GM18907 (cell line): ENCODE results near the gene IKZF5.

Experiments
- ATAC-seq: cut with Tn5 transposase; IDR thresholded peaks from one replicate; pipeline ENCODE4 v1.9.1; 2021; ENCODE audit warnings: mild to moderate bottlenecking, moderate library complexity; ENCODE audit not compliant: unreplicated experiment

Gene IKZF5

DNA sequence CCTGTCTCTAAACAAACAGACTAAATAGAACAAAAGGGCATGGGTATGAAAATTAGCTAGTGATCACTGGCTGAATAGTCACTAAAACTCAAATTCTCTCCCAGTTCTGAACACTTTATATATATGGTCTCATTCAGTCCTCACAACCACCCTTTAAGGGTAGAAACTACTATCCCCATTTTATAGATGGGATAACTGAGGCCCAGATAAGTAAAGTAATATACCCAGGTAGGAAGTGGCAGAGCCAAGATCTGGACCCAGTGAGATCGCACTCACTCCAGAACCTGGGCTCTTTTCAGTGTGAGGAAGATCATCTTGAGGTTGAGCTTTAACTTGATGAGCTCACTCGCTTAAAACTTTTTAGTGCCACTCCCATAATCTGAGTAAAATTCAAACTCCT lies 23.9 kb downstream of the IKZF5 start:
- no peak for ATAC-seq

DNA sequence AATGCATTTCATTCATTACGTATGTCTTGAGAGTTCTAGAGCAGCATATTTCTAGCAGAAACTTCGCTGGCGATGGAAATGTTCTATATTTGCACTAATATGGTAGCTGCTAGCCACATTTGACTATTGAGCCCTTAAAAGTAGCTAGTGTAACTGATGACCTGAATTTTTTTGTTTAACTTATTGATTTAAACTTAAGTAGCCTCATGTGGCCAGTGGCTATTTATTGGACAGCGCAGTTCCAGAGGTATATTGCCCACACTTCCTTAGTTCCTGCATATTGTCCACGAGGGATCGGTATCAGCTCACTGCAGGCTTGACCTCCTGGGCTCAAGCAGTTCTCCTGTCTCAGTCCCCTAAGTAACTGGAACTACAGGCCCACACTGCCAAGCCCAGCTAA lies 24.7 kb downstream of the IKZF5 start:
- no peak for ATAC-seq

DNA sequence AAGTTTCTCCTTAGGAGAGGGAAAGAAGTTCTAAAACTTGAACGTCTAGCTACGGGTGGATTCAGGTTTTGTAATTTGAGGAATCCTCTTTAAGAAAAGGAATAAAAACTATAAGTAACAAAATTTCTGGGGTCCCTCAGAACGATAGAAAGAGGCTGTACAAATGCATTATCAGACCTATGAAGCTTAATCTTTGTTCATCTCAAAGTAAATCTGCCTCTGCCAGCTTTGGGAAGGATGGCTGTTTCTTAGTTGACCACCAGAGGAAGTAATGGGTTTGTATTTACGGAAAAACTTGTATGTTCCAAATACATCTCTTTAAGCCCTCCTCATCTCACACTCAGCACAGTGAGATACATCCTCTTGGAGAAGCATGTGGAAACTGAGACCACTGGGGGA lies 27.5 kb downstream of the IKZF5 start:
- ATAC-seq, result no peak

DNA sequence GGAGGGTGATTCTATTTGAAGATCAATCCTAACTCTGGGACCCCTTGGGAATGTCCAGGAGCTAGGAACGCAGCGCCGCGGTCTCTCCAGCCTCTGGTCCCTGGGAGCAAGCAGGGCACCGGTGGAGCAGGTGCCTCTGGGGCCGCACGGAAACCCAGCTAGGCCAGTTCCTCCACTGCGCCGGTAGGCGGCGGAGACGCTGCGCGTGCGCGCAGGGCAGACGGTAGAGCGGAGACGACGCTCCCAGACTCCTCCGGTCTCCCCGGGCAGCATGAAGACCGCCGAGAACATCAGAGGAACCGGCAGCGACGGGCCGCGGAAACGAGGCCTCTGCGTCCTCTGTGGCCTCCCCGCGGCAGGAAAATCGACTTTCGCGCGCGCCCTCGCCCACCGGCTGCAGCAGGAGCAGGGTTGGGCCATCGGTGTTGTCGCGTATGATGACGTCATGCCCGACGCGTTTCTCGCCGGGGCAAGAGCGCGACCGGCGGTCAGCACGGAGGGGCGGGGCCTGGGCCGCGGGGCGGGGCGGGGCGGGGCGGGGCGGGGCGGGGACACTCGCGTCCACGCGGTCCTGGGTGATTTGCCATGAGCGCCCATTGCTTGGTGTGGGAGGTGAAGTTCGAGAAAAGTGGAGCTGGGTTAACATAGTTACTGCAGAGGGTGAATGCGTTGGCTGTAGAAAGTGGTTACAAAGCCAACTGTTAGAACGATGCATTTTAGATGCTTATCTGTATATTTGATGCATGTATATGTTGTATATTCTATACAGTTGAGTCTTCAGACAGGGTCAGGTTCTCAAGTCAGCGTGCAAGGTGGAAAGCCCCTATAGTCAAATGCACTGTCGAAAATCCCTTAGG lies 28.2 kb downstream of the IKZF5 start, which contains the start of gene PSTK:
Gene PSTK (plus strand): TSS at position 193 of the 857 bp plus-strand sequence. CDS start 79 bp downstream, at position 272.
- ATAC-seq, result peak; percentile 96

DNA sequence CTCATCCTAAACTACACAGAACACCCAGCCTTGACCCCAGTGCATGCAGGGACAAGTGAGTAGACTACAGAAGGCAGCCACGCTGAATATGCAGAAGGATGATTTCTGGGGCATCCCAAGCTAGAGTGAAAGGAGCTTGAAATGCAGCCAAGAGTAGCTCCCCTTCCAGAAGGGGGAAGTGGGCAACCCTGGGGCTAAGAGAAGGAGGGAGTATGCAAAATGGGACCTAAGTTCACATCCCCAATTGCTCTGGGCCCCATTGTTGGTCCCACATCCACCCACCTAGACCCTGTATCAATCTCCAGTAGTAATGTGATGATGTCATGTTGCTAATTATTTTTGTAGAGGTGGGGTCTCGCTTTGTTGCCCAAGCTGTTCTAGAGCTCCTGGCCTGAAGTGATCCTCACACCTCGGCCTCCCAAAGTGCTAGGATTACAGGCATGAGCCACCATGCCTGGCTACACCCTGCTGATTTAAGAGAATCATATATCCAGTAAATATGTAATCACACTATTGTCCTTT lies 34.0 kb downstream of the IKZF5 start:
- ATAC-seq, result no peak

DNA sequence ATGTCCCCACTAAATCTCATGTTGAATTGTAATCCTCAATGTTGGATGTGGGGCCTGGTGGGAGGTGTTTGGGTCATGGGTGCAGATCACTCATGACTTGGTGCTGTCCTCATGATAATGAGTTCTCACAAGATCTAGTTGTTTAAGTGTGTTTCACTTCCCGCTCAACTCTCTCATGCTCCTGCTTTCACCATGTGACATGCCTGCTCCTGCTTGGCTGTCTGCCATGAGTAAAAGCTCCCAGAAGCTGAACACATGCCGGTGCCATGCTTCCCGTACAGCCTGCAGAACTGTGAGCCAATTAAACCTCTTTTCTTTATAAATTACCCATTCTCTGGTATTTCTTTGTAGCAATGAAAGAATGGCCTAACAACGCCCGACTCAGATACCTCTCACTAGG lies 34.6 kb downstream of the IKZF5 start:
- no peak for ATAC-seq

DNA sequence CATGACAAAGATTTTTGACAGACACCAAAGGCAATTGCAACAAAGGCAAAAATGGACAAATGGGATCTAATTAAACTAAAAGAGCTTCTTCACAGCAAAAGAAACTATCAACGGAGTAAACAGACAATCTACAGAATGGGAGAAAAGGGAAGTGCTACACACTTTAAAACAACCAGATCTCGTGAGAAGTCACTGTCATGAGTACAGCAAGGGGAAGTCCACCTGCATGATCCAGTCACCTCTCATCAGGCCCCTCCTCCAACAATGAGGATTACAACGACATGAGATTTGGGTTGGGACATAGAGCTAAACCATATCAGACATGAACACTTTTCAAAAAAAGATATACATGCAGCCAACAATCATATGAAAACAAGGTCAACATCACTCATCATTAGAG lies 39.9 kb downstream of the IKZF5 start:
- no peak for ATAC-seq

DNA sequence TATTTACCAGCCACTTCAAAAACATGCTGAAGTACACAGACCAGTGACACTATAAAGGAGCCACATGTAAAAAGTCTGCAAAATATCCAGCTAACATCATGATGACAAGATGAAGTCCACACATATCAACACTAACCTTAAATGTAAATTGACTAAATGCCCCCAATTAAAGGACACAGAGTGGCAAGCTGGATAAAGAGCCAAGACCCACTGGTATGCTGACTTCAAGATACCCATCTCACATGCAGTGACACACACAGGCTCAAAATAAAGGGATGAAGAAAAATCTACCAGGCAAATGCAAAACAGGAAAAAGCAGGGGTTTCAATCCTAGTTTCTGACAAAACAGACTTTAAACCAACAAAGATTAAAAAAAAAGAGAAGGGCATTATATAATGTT lies 41.7 kb downstream of the IKZF5 start:
- no peak for ATAC-seq

DNA sequence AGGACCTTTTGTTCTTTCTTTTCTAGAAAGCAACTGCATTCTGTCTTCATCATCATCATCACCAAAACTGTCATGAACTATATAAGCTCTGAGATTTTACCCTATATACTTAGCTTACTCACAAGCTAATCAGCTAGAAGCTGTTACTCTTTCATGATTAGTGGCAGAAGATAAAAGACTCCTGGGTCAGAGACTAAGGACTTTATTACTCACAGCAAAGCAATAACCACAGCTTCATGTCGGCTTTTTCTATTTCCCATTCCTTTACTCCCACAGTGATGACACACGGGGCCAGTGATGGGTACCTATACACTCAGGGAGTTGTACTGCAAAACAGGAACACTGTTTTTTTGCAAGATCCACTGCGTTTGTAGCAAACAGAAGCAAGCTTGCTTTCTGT lies 46.2 kb downstream of the IKZF5 start:
- ATAC-seq, result no peak

DNA sequence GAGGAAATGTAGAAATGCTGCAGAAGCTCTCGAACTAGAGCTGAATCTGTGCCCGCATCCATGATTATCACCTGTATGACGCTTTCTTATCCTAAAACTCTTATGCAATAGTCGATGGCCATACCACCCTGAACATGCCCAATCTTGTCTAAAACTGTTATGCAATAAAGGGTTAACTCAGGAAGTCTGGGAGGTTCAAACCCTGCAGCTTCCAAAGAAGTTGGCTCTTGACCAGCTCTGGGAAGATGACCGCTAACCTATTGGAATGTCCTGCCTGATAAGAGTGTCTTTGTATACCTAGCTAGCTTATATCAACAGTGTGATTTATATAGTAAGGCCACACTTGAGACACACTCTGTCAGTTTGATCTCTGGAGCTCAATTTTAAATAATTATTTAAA lies 51.1 kb downstream of the IKZF5 start:
- ATAC-seq, result no peak

DNA sequence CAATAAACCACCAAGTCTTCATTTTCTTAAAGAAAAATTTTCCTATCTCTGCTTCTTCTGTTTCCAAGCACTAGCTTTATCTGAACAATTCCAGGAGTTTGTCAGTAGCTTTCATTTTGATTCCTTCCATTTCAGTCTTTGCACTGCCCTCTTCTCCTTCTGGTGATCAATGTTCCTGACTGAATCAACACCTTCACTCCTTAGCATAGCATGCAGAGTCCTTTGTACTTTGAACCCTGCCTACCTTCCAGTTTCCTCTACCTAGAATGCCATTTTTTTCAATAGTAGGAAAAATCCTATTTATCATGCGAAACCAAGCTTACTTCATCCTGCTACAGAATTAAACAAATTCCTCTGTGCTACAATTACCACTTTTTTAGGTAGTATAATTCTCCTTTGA lies 52.7 kb downstream of the IKZF5 start:
- no peak for ATAC-seq

DNA sequence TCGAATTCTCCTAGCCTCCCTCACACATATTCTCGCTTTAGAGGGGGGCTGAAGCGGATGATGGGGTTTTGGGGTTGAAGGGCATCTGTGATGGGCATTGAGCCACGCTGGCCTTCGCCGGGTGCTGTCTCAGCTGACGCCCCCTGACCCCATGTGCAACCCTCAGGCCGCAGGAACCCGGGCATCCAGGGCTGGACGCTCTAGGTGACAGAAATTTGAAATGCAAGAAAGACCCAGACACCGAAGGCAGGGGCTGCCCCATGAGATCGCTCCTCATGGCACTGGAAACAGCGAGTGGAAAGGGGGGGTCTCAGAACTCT lies 53.9 kb downstream of the IKZF5 start:
- ATAC-seq, result no peak

DNA sequence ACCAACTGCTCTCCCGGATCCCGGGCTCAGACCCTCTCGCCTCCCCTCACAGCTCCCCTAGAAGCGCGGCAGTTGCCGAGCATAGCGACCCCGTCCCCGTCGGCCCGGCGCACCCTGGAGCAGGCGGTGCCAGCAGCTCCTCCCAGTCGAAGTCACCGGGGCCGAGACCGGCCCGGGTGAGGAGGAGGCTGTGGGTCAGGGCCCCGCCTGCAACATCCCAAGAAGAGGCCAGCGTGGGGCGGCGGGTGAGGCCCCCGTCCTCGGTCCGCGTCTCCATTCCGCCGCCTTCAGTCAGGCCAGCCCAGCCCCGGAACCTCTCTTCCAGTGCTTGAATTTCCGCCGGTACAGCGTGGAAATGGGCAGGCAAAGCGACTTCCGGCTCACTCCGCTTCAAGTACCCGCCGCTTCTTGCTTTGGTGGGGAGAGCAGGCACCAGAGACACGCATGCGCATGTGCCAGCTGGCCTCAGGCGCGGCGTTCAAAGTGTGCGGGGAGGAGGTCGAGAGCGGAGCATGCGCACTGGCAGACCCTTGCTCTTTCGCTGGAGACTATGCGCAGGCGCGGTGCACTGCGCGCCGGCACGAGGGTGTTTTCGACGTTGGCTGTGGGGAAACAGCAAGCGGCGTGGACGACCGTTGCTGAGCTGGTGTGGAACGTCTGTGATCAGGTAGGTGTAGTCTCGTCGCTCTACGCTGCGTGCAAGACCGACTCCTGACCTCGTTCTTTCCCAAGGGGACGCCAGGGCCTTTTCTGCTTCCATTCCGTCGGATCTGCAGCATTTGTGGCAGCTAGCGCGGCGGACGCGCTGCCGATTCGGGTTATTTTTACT lies 54.5 kb downstream of the IKZF5 start, which contains the start of gene C10orf88:
Gene C10orf88 (minus strand): TSS at position 326 of the 829 bp plus-strand sequence. CDS start 49 bp downstream, at position 277.
- peak; percentile 98 for ATAC-seq

DNA sequence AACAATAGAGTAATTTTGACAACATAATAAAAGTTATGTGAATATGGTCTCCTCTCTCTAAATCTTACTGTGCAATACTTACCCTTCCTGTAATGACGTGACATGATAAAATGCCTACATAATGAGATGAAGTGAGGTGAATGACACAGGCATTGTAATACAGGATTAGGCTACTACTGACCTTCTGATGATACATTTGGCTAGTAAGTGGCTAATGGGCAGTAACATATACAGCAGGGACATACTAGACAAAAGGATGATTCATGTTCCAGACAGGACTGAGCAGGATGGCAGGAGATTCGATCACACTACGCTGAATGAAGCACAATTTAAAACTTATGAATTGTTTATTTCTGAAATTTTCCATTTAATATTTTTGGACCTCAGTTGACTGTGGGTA lies 59.3 kb downstream of the IKZF5 start:
- no peak for ATAC-seq
